GM12875 (cell line): ENCODE measurements around the gene ACOT7.
A peak's percentile ranks its signal among the peaks of the same experiment; 100 is the strongest.

Source experiments
- H3K4me3 ChIP-seq: one replicate; pipeline ENCODE4 v1.5.1; 2011; ENCODE audit warnings: low read depth, low read length, control low read depth
- TF ChIP-seq, protein P1 (sequence below): IDR thresholded peaks from 2 replicates; pipeline ENCODE4 v1.5.1; 2011; ENCODE audit warnings: low read depth, mild to moderate bottlenecking, control low read depth, inconsistent platforms, low read length, moderate library complexity, borderline replicate concordance; ENCODE audit not compliant: insufficient read depth

Gene ACOT7

GRCh38 chr1:6425658-6426057 is 32.1 kb upstream of the ACOT7 start:
- H3K4me3 ChIP-seq, result no peak overlapping the region

GRCh38 chr1:6424619-6425593 is 31.3 kb upstream of the ACOT7 start, which contains the start of gene ESPN:
Gene ESPN, plus strand, starts transcription at chr1:6424776. Its CDS starts 180 bp downstream, at chr1:6424956.
- TF ChIP-seq, protein P1, sequence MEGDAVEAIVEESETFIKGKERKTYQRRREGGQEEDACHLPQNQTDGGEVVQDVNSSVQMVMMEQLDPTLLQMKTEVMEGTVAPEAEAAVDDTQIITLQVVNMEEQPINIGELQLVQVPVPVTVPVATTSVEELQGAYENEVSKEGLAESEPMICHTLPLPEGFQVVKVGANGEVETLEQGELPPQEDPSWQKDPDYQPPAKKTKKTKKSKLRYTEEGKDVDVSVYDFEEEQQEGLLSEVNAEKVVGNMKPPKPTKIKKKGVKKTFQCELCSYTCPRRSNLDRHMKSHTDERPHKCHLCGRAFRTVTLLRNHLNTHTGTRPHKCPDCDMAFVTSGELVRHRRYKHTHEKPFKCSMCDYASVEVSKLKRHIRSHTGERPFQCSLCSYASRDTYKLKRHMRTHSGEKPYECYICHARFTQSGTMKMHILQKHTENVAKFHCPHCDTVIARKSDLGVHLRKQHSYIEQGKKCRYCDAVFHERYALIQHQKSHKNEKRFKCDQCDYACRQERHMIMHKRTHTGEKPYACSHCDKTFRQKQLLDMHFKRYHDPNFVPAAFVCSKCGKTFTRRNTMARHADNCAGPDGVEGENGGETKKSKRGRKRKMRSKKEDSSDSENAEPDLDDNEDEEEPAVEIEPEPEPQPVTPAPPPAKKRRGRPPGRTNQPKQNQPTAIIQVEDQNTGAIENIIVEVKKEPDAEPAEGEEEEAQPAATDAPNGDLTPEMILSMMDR, result no peak
- no peak within 1 kb of the TSS for H3K4me3 ChIP-seq

More at GRCh38 chr1:6425658-6426057, 32.1 kb upstream of the ACOT7 start:
- TF ChIP-seq, protein P1, result no peak

GRCh38 chr1:6424000-6424565 is 30.5 kb upstream of the ACOT7 start:
- TF ChIP-seq, protein P1, result no peak
- no peak overlapping the region for H3K4me3 ChIP-seq

- H3K4me3 ChIP-seq, result no peak overlapping the region
Measured at GRCh38 chr1:6423321-6423999, 29.9 kb upstream of the ACOT7 start.

GRCh38 chr1:6421266-6421665 is 27.7 kb upstream of the ACOT7 start:
- TF ChIP-seq, protein P1, result no peak
- no peak overlapping the region for H3K4me3 ChIP-seq

More at GRCh38 chr1:6423321-6423999, 29.9 kb upstream of the ACOT7 start:
- TF ChIP-seq, protein P1, result peak; percentile 96

- TF ChIP-seq, protein P1, result no peak
- no peak overlapping the region for H3K4me3 ChIP-seq
Measured at GRCh38 chr1:6420454-6421042, 27.0 kb upstream of the ACOT7 start.
